Sciatic nerve (tissue), 2 donors: ENCODE data around the gene PKP3. TPM values are rescaled to one million over a fixed set of nuclear protein-coding genes. Genes with fewer than 3 reads are reported as not detected.
"Not testable (repeated sequence)": the region's sequence is repeated elsewhere in the genome, so short reads cannot be mapped to it uniquely, and the experiment has no call there.

Experiments
- ATAC-seq: fragments of 200-7000 bp; cut with Tn5 transposase; one replicate; pipeline ENCODE4 v1.9.1; 2020; ENCODE audit warnings: mild to moderate bottlenecking, moderate library complexity
- DNase-seq: peaks from one replicate; pipeline ENCODE4 v3.0.0-alpha.2; 2020; ENCODE audit warnings: low spot score
- intact Hi-C: fragments of 100-400 bp; cut with DNase I; formaldehyde crosslinking; loops from one replicate; pipeline ENCODE4 v1.14.2; 2022
- total RNA-seq: library from RNA; stranded (reverse); fragmentation: NEBNext Ultra II Directional; extraction: Animal tissue kit (Norgen Biotek cat#: 25700); gene quantifications from one replicate; pipeline ENCODE4 v1.2.1, GENCODE V29; 2021
- donor health status: DM: no; HTN: no; CAD: no.
- donor health status: DM: no; HTN: no; CAD: no.

Gene PKP3
- total RNA-seq, 1 donor from 2014 or later, result 0.49 TPM

GRCh38 chr11:360326-361280, 33.4 kb upstream of the PKP3 start:
- intact Hi-C loops, result loop anchor here (5.0 kb wide), 1 partner anchor 63 kb away; the partner anchor contains the start of gene IFITM5
- ATAC-seq, result no peak
- DNase-seq, result peak; percentile 52

GRCh38 chr11:362642-363442, 31.2 kb upstream of the PKP3 start:
- DNase-seq (peak; percentile 59), ATAC-seq (peak; percentile 20)
- intact Hi-C loops, result loop anchor here (5.0 kb wide), 1 partner anchor 66 kb away; the partner anchor contains the start of gene IFITM5

GRCh38 chr11:363443-363805, 30.6 kb upstream of the PKP3 start:
- ATAC-seq, result not testable (repeated sequence)
- DNase-seq, result peak; percentile 58
- intact Hi-C loops, result loop anchor here (5.0 kb wide), 1 partner anchor 66 kb away; the partner anchor contains the start of gene IFITM5

GRCh38 chr11:363948-364761, 29.9 kb upstream of the PKP3 start:
- intact Hi-C loops, result loop anchor here (5.0 kb wide), 1 partner anchor 67 kb away; the partner anchor contains the start of gene IFITM5
- DNase-seq (peak; percentile 60), ATAC-seq (no peak)

- intact Hi-C loops, result loop anchor here (5.0 kb wide), 1 partner anchor 68 kb away; the partner anchor contains the start of gene IFITM5
- DNase-seq, result peak; percentile 49
- ATAC-seq, result no peak
These were observed 28.9 kb upstream of the PKP3 start for GRCh38 chr11:364991-365725.

GRCh38 chr11:365831-366230, 28.2 kb upstream of the PKP3 start:
- DNase-seq (no peak), ATAC-seq (no peak)
- intact Hi-C loops, result no loop called here

- intact Hi-C loops, result no loop called here
- DNase-seq, result no peak
These were observed 26.0 kb upstream of the PKP3 start for GRCh38 chr11:367956-368413.

GRCh38 chr11:368414-369335, 25.3 kb upstream of the PKP3 start:
- intact Hi-C loops, result no loop called here
- DNase-seq, result no peak
- peak; percentile 35 for ATAC-seq

More at GRCh38 chr11:367956-368413, 26.0 kb upstream of the PKP3 start:
- ATAC-seq, result peak; percentile 3

GRCh38 chr11:369336-370018, 24.5 kb upstream of the PKP3 start, which contains the start of gene B4GALNT4:
Gene B4GALNT4 (plus strand): TSS chr11:369499. CDS start chr11:369804, 305 bp downstream.
- no peak for DNase-seq
- ATAC-seq, result peak; percentile 41
- intact Hi-C loops, result no loop called here

GRCh38 chr11:370070-370941, 23.7 kb upstream of the PKP3 start:
- DNase-seq (no peak), ATAC-seq (no peak)
- intact Hi-C loops, result no loop called here

- ATAC-seq, result no peak
- intact Hi-C loops, result no loop called here
These were observed 23.0 kb upstream of the PKP3 start for GRCh38 chr11:371051-371450.

GRCh38 chr11:371716-372590, 22.1 kb upstream of the PKP3 start:
- intact Hi-C loops, result no loop called here
- DNase-seq (no peak), ATAC-seq (no peak)

More at GRCh38 chr11:371051-371450, 23.0 kb upstream of the PKP3 start:
- DNase-seq, result no peak

GRCh38 chr11:372809-373715, 20.9 kb upstream of the PKP3 start:
- intact Hi-C loops, result no loop called here
- no peak for ATAC-seq
- DNase-seq, result no peak
